Endodermal cell (in vitro differentiated cells): ENCODE data around the gene SH3BP4. TPM values are rescaled to one million over a fixed set of nuclear protein-coding genes. Genes with fewer than 3 reads are reported as not detected.
A peak's percentile ranks its signal among the peaks of the same experiment; 100 is the strongest.
"Not testable (repeated sequence)": the region's sequence is repeated elsewhere in the genome, so short reads cannot be mapped to it uniquely, and the experiment has no call there.

Experiments used
- DNase-seq: peaks from one replicate; pipeline ENCODE4 v3.0.0-alpha.2; 2017
- H3K27ac ChIP-seq: 2 replicates; pipeline ENCODE4 v1.5.1; 2013; ENCODE audit warnings: mild to moderate bottlenecking, low read depth, low read length, moderate library complexity
- H3K27me3 ChIP-seq: 2 replicates; pipeline ENCODE4 v1.6.1; 2013; ENCODE audit warnings: mild to moderate bottlenecking, low read length, moderate library complexity; ENCODE audit not compliant: insufficient read depth, control insufficient read depth, poor library complexity, severe bottlenecking
- H3K36me3 ChIP-seq: 2 replicates; pipeline ENCODE4 v1.7.0; 2013; ENCODE audit warnings: mild to moderate bottlenecking, low read length, moderate library complexity; ENCODE audit not compliant: control insufficient read depth, insufficient read depth
- H3K4me1 ChIP-seq: one replicate; pipeline ENCODE4 v1.7.0; 2013; ENCODE audit warnings: low read length; ENCODE audit not compliant: control insufficient read depth, insufficient read depth
- H3K4me3 ChIP-seq: 2 replicates; pipeline ENCODE4 v1.5.1; 2013; ENCODE audit warnings: mild to moderate bottlenecking, low read length, moderate library complexity
- H3K9ac ChIP-seq: 2 replicates; pipeline ENCODE4 v1.6.1; 2013; ENCODE audit warnings: mild to moderate bottlenecking, low read length, moderate library complexity; ENCODE audit not compliant: poor library complexity, severe bottlenecking; ENCODE audit errors: extremely low read depth
- H3K9me3 ChIP-seq: 2 replicates; pipeline ENCODE4 v1.6.1; 2013; ENCODE audit warnings: mild to moderate bottlenecking, low read length, moderate library complexity; ENCODE audit not compliant: control insufficient read depth
- H3K27ac Mint-ChIP-seq: 2 replicates; pipeline ENCODE4 v1.8.0; 2020; ENCODE audit warnings: mixed read lengths
- H3K27me3 Mint-ChIP-seq: 2 replicates; pipeline ENCODE4 v1.8.0; 2021; ENCODE audit warnings: mild to moderate bottlenecking, mixed read lengths; ENCODE audit not compliant: insufficient read depth
- H3K36me3 Mint-ChIP-seq: 2 replicates; pipeline ENCODE4 v1.8.0; 2020; ENCODE audit warnings: low read depth, mixed read lengths
- H3K4me1 Mint-ChIP-seq: 2 replicates; pipeline ENCODE4 v1.8.0; 2020; ENCODE audit warnings: mixed read lengths
- H3K4me3 Mint-ChIP-seq: 2 replicates; pipeline ENCODE4 v1.8.0; 2020; ENCODE audit warnings: mild to moderate bottlenecking, moderate library complexity, mixed read lengths
- H3K9me3 Mint-ChIP-seq: 2 replicates; pipeline ENCODE4 v1.8.0; 2020; ENCODE audit warnings: mild to moderate bottlenecking, mixed read lengths
- WGBS, 2 experiments: methylation state at CpG; one replicate each; pipeline versions ENCODE4 v1.1.5 to v1.1.7; 2013; ENCODE audit warnings: missing lambda C conversion rate in 2 of 2, mixed read lengths in 1 of 2; ENCODE audit not compliant: insufficient coverage in 1 of 2, insufficient read length in 1 of 2; 5-methylcytosine and 5-hydroxymethylcytosine counted together
- total RNA-seq, 2 donors: library from RNA; stranded (reverse); fragmentation: NEBNext Ultra II Directional in 1 of 2; extraction: Animal tissue kit (Norgen Biotek cat#: 25700) in 1 of 2; gene quantifications; 2 replicates in 1 of 2; 3 replicates in 1 of 2; pipeline ENCODE4 v1.2.1, GENCODE V29; 2021
- TF ChIP-seq, protein P1 (sequence below): fragments of 200-600 bp; sonication (generic); conservative IDR thresholded peaks from 2 replicates; pipeline ENCODE4 v1.5.0; 2021; ENCODE audit warnings: antibody characterized with exemption, mild to moderate bottlenecking

The SH3BP4 gene
- total RNA-seq, 2 donors from 2014 or later = 49.1 to 53.4 TPM

DNA sequence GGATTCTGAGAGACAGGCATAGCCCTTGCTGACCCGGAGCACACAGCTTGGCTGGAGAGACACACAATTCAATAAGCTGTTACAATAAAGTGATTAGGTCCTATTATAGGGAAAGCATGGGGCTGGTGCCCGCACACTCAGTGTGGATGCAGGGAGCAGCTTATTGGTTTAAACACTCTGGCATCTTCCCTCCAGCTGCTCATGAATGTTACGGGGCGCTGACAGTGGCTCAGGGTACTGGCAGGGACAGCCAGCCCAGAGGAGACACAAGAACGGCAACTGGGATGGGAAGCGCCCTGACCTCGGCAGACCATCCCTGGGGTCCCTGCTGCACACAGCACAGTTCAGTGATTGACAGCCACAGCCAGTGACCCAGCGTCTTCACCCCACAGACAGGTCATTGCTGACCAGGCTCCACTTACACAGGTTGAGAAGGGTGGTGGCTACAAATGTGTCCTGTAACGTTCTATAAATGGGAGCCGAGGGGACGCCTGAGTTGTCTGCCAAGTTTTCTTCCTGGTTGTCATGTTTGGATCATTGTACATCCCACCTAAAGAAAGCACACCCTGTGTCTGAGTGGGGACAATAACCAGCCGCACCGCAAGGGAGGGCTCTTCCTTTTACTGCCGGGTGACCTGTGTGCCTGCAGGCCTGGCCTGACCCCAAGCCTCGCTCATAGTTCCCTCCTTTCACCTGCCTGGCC is 60.3 kb downstream of the SH3BP4 start:
- Mint-ChIP-seq H3K9me3 (peaks cover 7% of the 10 kb centered on the region), H3K27ac (peak overlapping the region; percentile 56), H3K4me3 (no peak overlapping the region), H3K4me1 (peaks cover 31% of the 10 kb centered on the region), H3K36me3 (peaks cover 34% of the 10 kb centered on the region), H3K27me3 (no peaks in the 10 kb centered on the region)
- peaks cover 14% of the 10 kb centered on the region for H3K9me3 ChIP-seq
- DNase-seq = no peak
- no peak overlapping the region for H3K9ac ChIP-seq
- H3K27me3 ChIP-seq = no peaks in the 10 kb centered on the region
- H3K4me1 ChIP-seq = peaks cover 4% of the 10 kb centered on the region
- H3K4me3 ChIP-seq = no peak overlapping the region
- H3K36me3 ChIP-seq = peaks cover 38% of the 10 kb centered on the region
- peak overlapping the region; percentile 37 for H3K27ac ChIP-seq
- WGBS, 2 experiments = 84 to 89% methylated on average over 11 to 15 of the region's 15 CpGs
- TF ChIP-seq, protein P1, sequence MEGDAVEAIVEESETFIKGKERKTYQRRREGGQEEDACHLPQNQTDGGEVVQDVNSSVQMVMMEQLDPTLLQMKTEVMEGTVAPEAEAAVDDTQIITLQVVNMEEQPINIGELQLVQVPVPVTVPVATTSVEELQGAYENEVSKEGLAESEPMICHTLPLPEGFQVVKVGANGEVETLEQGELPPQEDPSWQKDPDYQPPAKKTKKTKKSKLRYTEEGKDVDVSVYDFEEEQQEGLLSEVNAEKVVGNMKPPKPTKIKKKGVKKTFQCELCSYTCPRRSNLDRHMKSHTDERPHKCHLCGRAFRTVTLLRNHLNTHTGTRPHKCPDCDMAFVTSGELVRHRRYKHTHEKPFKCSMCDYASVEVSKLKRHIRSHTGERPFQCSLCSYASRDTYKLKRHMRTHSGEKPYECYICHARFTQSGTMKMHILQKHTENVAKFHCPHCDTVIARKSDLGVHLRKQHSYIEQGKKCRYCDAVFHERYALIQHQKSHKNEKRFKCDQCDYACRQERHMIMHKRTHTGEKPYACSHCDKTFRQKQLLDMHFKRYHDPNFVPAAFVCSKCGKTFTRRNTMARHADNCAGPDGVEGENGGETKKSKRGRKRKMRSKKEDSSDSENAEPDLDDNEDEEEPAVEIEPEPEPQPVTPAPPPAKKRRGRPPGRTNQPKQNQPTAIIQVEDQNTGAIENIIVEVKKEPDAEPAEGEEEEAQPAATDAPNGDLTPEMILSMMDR = no peak

DNA sequence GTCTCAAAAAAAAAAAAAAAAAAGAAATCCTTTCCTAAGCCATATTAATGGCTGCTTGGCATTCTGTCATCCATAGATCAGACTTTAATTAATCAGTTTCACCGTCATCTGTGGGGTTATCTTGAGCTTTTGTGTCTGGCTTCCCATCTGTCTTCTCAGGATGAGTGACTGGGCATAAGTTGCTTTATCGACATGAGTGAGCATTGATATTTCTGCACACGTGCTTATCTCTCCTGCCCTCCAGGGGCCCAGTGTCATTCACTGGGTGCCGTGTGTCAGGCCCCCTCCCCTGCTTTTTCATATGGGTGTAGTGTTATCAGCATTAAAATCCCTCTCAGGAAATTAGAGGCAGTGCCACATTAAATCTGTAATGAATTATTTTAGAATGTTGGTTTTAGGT is 65.6 kb downstream of the SH3BP4 start:
- TF ChIP-seq, protein P1 = no peak
- no peak overlapping the region for H3K27ac ChIP-seq
- WGBS, 2 experiments = 90 to 96% methylated on average over 3 to 4 of the region's 4 CpGs
- H3K9me3 ChIP-seq = peaks cover 17% of the 10 kb centered on the region
- H3K4me1 ChIP-seq = no peaks in the 10 kb centered on the region
- Mint-ChIP-seq H3K4me1 (no peaks in the 10 kb centered on the region), H3K4me3 (no peak overlapping the region), H3K36me3 (peaks cover 32% of the 10 kb centered on the region), H3K9me3 (peaks cover 8% of the 10 kb centered on the region), H3K27me3 (no peaks in the 10 kb centered on the region), H3K27ac (no peak overlapping the region)
- no peak overlapping the region for H3K4me3 ChIP-seq
- peaks cover 61% of the 10 kb centered on the region for H3K36me3 ChIP-seq
- H3K9ac ChIP-seq = no peak overlapping the region
- no peak for DNase-seq
- H3K27me3 ChIP-seq = no peaks in the 10 kb centered on the region

- no peak for DNase-seq
- H3K27ac ChIP-seq = no peak overlapping the region
- H3K4me3 ChIP-seq = no peak overlapping the region
- H3K36me3 ChIP-seq = peaks cover 66% of the 10 kb centered on the region
- Mint-ChIP-seq H3K36me3 (peaks cover 32% of the 10 kb centered on the region), H3K4me3 (no peak overlapping the region), H3K27ac (peak overlapping the region; percentile 28), H3K27me3 (no peaks in the 10 kb centered on the region), H3K9me3 (peaks cover 8% of the 10 kb centered on the region), H3K4me1 (peaks cover 2% of the 10 kb centered on the region)
- no peaks in the 10 kb centered on the region for H3K27me3 ChIP-seq
- no peak overlapping the region for H3K9ac ChIP-seq
- H3K9me3 ChIP-seq = peaks cover 23% of the 10 kb centered on the region
- WGBS, 2 experiments = 95 to 97% methylated on average over 6 of the region's 6 CpGs
- no peaks in the 10 kb centered on the region for H3K4me1 ChIP-seq
- TF ChIP-seq, protein P1 = no peak
Measured at GRCh38 chr2:235018838-235019237, 67.0 kb downstream of the SH3BP4 start.

- 94 to 95% methylated on average over 4 of the region's 4 CpGs for WGBS, 2 experiments
- H3K4me3 Mint-ChIP-seq, DNase-seq, H3K27me3 Mint-ChIP-seq, H3K27ac Mint-ChIP-seq, H3K4me1 Mint-ChIP-seq, H3K4me3 ChIP-seq, H3K4me1 ChIP-seq, H3K9me3 Mint-ChIP-seq, H3K27ac ChIP-seq, H3K9ac ChIP-seq, H3K27me3 ChIP-seq: not testable (repeated sequence)
- Histone ChIP-seq H3K36me3 (peaks cover 59% of the 10 kb centered on the region), H3K9me3 (peaks cover 16% of the 10 kb centered on the region)
- peaks cover 23% of the 10 kb centered on the region for H3K36me3 Mint-ChIP-seq
Measured at GRCh38 chr2:235020141-235020540, 68.3 kb downstream of the SH3BP4 start.
